OCI-LY7 (cell line): ENCODE data around the gene MTIF2. TPM values are rescaled to one million over a fixed set of nuclear protein-coding genes. Genes with fewer than 3 reads are reported as not detected.
"Not testable (repeated sequence)": the region's sequence is repeated elsewhere in the genome, so short reads cannot be mapped to it uniquely, and the experiment has no call there.

Source experiments
- BruUV-seq: library from RNA; stranded (reverse); fragments of 400-500 nt; replicated peaks from 2 replicates; lab custom pipeline; 2021; lab: Mats Ljungman, UMichigan
- CTCF ChIA-PET: fragments of 300-600 bp; sonication (Branson Sonifier 250); formaldehyde crosslinking; loops from one replicate; lab custom pipeline; 2022; ENCODE audit warnings: antibody characterized with exemption; ENCODE audit not compliant: unreplicated experiment; lab: Charles Lee
- POLR2A ChIA-PET: fragments of 300-600 bp; sonication (Branson Sonifier 250); formaldehyde crosslinking; loops from one replicate; lab custom pipeline; 2022; ENCODE audit warnings: antibody characterized with exemption; lab: Charles Lee
- DNase-seq: peaks from one replicate; pipeline ENCODE4 v3.0.0-alpha.2; 2015; ENCODE audit warnings: low spot score
- H2AFZ ChIP-seq: fragments of 200-600 bp; sonication (generic), shearing (Covaris generic); 2 replicates; pipeline ENCODE4 v1.6.1; 2014; ENCODE audit warnings: mild to moderate bottlenecking, antibody characterized with exemption, low read length, moderate library complexity
- H3K27ac ChIP-seq: fragments of 200-600 bp; sonication (generic); 2 replicates; pipeline ENCODE4 v1.5.1; 2014; ENCODE audit warnings: mixed run types, low read depth, mild to moderate bottlenecking, moderate library complexity, low read length, inconsistent platforms; ENCODE audit not compliant: poor library complexity, severe bottlenecking
- H3K36me3 ChIP-seq: fragments of 200-600 bp; sonication (generic); 2 replicates; pipeline ENCODE4 v1.6.1; 2014; ENCODE audit warnings: mild to moderate bottlenecking, antibody characterized with exemption, low read length, moderate library complexity, mixed read lengths; ENCODE audit not compliant: insufficient read depth
- H3K4me1 ChIP-seq: fragments of 200-600 bp; sonication (generic); 2 replicates; pipeline ENCODE4 v1.5.1; 2014; ENCODE audit warnings: mild to moderate bottlenecking, low read length; ENCODE audit not compliant: insufficient read depth, poor library complexity, severe bottlenecking
- H3K4me2 ChIP-seq: fragments of 200-600 bp; sonication (generic); 2 replicates; pipeline ENCODE4 v1.6.1; 2014; ENCODE audit warnings: mild to moderate bottlenecking, low read length
- H3K4me3 ChIP-seq: fragments of 200-600 bp; sonication (generic); 2 replicates; pipeline ENCODE4 v1.5.1; 2014; ENCODE audit warnings: mild to moderate bottlenecking, low read depth, low read length; ENCODE audit not compliant: poor library complexity, severe bottlenecking
- H3K79me2 ChIP-seq: fragments of 200-600 bp; sonication (generic); 2 replicates; pipeline ENCODE4 v1.6.1; 2016; ENCODE audit warnings: low read depth, mild to moderate bottlenecking, low read length, moderate library complexity, mixed read lengths; ENCODE audit not compliant: insufficient read depth
- H3K9me2 ChIP-seq: fragments of 200-600 bp; sonication (generic); 2 replicates; pipeline ENCODE4 v1.6.1; 2016; ENCODE audit warnings: mild to moderate bottlenecking, low read length, mixed read lengths; ENCODE audit not compliant: insufficient read depth
- H3K9me3 ChIP-seq: fragments of 200-600 bp; sonication (generic); 2 replicates; pipeline ENCODE4 v1.6.1; 2014; ENCODE audit warnings: mild to moderate bottlenecking, mixed run types, low read length, mixed read lengths
- H4K20me1 ChIP-seq: fragments of 200-600 bp; sonication (generic); 2 replicates; pipeline ENCODE4 v1.6.1; 2014; ENCODE audit warnings: mild to moderate bottlenecking, antibody characterized with exemption, low read length, moderate library complexity, mixed read lengths; ENCODE audit not compliant: insufficient read depth
- CTCF ChIP-seq: fragments of 200-600 bp; sonication (generic); conservative IDR thresholded peaks from 2 replicates; pipeline ENCODE4 v1.5.1; 2014; ENCODE audit warnings: mild to moderate bottlenecking, antibody characterized with exemption, low read length, moderate library complexity, mixed read lengths
- EZH2phosphoT487 ChIP-seq: fragments of 200-600 bp; sonication (generic); IDR thresholded peaks from 2 replicates; pipeline ENCODE4 v1.6.1; 2018; ENCODE audit warnings: low read depth, borderline replicate concordance, mild to moderate bottlenecking, mixed run types, antibody characterized with exemption, low read length, moderate library complexity, mixed read lengths
- intact Hi-C: fragments of 100-400 bp; cut with micrococcal nuclease; formaldehyde crosslinking; loops from one replicate; pipeline ENCODE4 v1.10.0; 2022; ENCODE audit not compliant: unreplicated experiment
- total RNA-seq, 2 experiments: library from RNA; depleted of rRNA in 1 of 2; stranded (reverse); fragments of >200 nt in 1 of 2; shearing (Covaris generic) in 1 of 2; gene quantifications; 2 replicates each; pipeline ENCODE4 v1.2.3, GENCODE V29; 2014 to 2022

MTIF2 gene
- total RNA-seq, 2 experiments from 2014 or later: 33.5 to 47.1 TPM

GRCh38 chr2:55277310-55277709 lies 8.3 kb upstream of the MTIF2 start:
- no peaks in the 10 kb centered on the region for H3K79me2 ChIP-seq
- TF ChIP-seq EZH2phosphoT487 (no peak), CTCF (no peak)
- CTCF ChIA-PET: no interaction called here
- H3K4me2 ChIP-seq: no peak overlapping the region
- no peak overlapping the region for H3K4me3 ChIP-seq
- POLR2A ChIA-PET: interaction anchor here (0.6 kb wide), 2 partner anchors 60 to 1400 kb away, joined by 3 read pairs; no protein-coding TSS in a partner anchor
- H3K27ac ChIP-seq: no peak overlapping the region
- peaks cover 7% of the 10 kb centered on the region for H3K4me1 ChIP-seq
- no peaks in the 10 kb centered on the region for H3K9me3 ChIP-seq
- BruUV-seq: no TSS peak
- H3K9me2 ChIP-seq: no peaks in the 10 kb centered on the region
- no peaks in the 10 kb centered on the region for H4K20me1 ChIP-seq
- intact Hi-C loops: no loop called here
- no peaks in the 10 kb centered on the region for H3K36me3 ChIP-seq
- no peak for DNase-seq
- no peak overlapping the region for H2AFZ ChIP-seq

GRCh38 chr2:55274346-55274745 lies 5.3 kb upstream of the MTIF2 start:
- H3K4me1 ChIP-seq, DNase-seq, H4K20me1 ChIP-seq, POLR2A ChIA-PET, BruUV-seq, H2AFZ ChIP-seq, intact Hi-C loops, H3K9me2 ChIP-seq, H3K4me3 ChIP-seq, H3K27ac ChIP-seq, H3K4me2 ChIP-seq, H3K79me2 ChIP-seq, H3K9me3 ChIP-seq, H3K36me3 ChIP-seq: not testable (repeated sequence)
- CTCF ChIA-PET: interaction anchor here (0.7 kb wide), 1 partner anchor 59 kb away, joined by 12 read pairs; no protein-coding TSS in a partner anchor

GRCh38 chr2:55269645-55269990 lies 587 bp upstream of the MTIF2 start:
- POLR2A ChIA-PET: interaction anchor here (0.5 to 1.5 kb wide), 7 partner anchors 12 to 1487 kb away, joined by 3 to 9 read pairs (median 4); no protein-coding TSS in a partner anchor
- TF ChIP-seq EZH2phosphoT487 (no peak), CTCF (no peak)
- Histone ChIP-seq H3K27ac (peak overlapping the region; percentile 66), H3K4me1 (peaks cover 9% of the 10 kb centered on the region), H3K4me2 (peak overlapping the region; percentile 78), H3K9me3 (no peaks in the 10 kb centered on the region), H3K9me2 (no peaks in the 10 kb centered on the region), H3K79me2 (peaks cover 10% of the 10 kb centered on the region; the same call in 1 of the 2 replicates), H2AFZ (peak overlapping the region; percentile 93), H3K36me3 (peaks cover 22% of the 10 kb centered on the region), H3K4me3 (peak overlapping the region; percentile 85), H4K20me1 (no peaks in the 10 kb centered on the region)
- CTCF ChIA-PET: interaction anchor here (0.9 kb wide), 2 partner anchors 8 to 16 kb away, joined by 3 read pairs; no protein-coding TSS in a partner anchor
- peak; percentile 9 for DNase-seq
- intact Hi-C loops: loop anchor here (1.0 kb wide), 2 partner anchors 151 to 348 kb away; partner anchors contain the start of gene PPP4R3B
- TSS peak; percentile 97 for BruUV-seq
